ENCODE results near the gene CHST8. TPM values are rescaled to one million over a fixed set of nuclear protein-coding genes. Genes with fewer than 3 reads are reported as not detected.

The CHST8 gene
- total and polyA plus RNA-seq, 2 experiments from 2014 or later: 9.3 to 38.2 TPM

- Mint-ChIP-seq H3K27ac (no peak overlapping the region), H3K27me3 (ENCODE audit: insufficient read depth, low read depth, poor library complexity) (peaks cover 14% of the 10 kb centered on the region), H3K4me1 (peaks cover 15% of the 10 kb centered on the region), H3K9me3 (peaks cover 2% of the 10 kb centered on the region; the same call in 1 of the 3 replicates), H3K36me3 (ENCODE audit: low read depth) (no peaks in the 10 kb centered on the region), H3K4me3 (no peak overlapping the region)
- Histone ChIP-seq H3F3A (replicated peaks; ENCODE audit: low read depth) (no peaks in the 10 kb centered on the region), H3K4me2 (no peak overlapping the region), H3K27ac (ENCODE audit: low read depth) (no peak overlapping the region), H3K27me3 (ENCODE audit: insufficient read depth) (no peaks in the 10 kb centered on the region), H3K4me1 (ENCODE audit: insufficient read depth) (peaks cover 7% of the 10 kb centered on the region; the same call in 1 of the 2 replicates), H2AFZ (no peak overlapping the region), H3K36me3 (ENCODE audit: insufficient read depth) (no peaks in the 10 kb centered on the region), H4K20me1 (replicated peaks; ENCODE audit: insufficient read depth) (no peaks in the 10 kb centered on the region; the same call in 1 of the 2 replicates), H3K9me2 (ENCODE audit: insufficient read depth) (no peaks in the 10 kb centered on the region), H3K4me3 (no peak overlapping the region), H3K79me2 (replicated peaks; ENCODE audit: insufficient read depth) (no peaks in the 10 kb centered on the region)
- no peak for DNase-seq (ENCODE audit: low spot score)
- TF ChIP-seq CREB1 (CRISPR knock-in tag; IDR thresholded peaks at IDR 0.05; ENCODE audit: low read depth) (no peak), ETS1 (IDR thresholded peaks at IDR 0.05) (no peak), NANOG (IDR thresholded peaks at IDR 0.05; ENCODE audit: borderline replicate concordance) (no peak), ZNF462 (CRISPR knock-in tag; IDR thresholded peaks at IDR 0.05) (no peak), ZNF114 (CRISPR knock-in tag; IDR thresholded peaks at IDR 0.05) (no peak), POLR2AphosphoS5 (IDR thresholded peaks at IDR 0.05; ENCODE audit: low read depth) (no peak), EZH2 (IDR thresholded peaks at IDR 0.05; ENCODE audit: low read depth, unreplicated experiment) (no peak), EZH2phosphoT487 (IDR thresholded peaks at IDR 0.05; ENCODE audit: unreplicated experiment) (no peak), STAT1 (IDR thresholded peaks at IDR 0.05; ENCODE audit: unreplicated experiment) (no peak), ZNF331 (CRISPR knock-in tag; IDR thresholded peaks at IDR 0.05; ENCODE audit: low read depth) (no peak)
- TF ChIP-seq, protein P1, sequence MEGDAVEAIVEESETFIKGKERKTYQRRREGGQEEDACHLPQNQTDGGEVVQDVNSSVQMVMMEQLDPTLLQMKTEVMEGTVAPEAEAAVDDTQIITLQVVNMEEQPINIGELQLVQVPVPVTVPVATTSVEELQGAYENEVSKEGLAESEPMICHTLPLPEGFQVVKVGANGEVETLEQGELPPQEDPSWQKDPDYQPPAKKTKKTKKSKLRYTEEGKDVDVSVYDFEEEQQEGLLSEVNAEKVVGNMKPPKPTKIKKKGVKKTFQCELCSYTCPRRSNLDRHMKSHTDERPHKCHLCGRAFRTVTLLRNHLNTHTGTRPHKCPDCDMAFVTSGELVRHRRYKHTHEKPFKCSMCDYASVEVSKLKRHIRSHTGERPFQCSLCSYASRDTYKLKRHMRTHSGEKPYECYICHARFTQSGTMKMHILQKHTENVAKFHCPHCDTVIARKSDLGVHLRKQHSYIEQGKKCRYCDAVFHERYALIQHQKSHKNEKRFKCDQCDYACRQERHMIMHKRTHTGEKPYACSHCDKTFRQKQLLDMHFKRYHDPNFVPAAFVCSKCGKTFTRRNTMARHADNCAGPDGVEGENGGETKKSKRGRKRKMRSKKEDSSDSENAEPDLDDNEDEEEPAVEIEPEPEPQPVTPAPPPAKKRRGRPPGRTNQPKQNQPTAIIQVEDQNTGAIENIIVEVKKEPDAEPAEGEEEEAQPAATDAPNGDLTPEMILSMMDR (conservative IDR thresholded peaks at IDR 0.05; ENCODE audit: low read depth in 2 of 2): no peak
- no peak for ATAC-seq
Observed at GRCh38 chr19:33759356-33759755, 137.6 kb downstream of the CHST8 start.

Measured in GM23338 (cell line).